Activated naive CD8-positive, alpha-beta T cell treated with anti-CD3 and anti-CD28 coated beads, Interleukin-2, amount 50 U/mL, for 16 hours (primary cell): ENCODE data around the gene SLC26A11.

ENCODE experiments used
- DNase-seq: peaks from one replicate; pipeline ENCODE4 v3.0.0-alpha.2; 2020; ENCODE audit warnings: low read depth, low spot score

Gene SLC26A11

DNA sequence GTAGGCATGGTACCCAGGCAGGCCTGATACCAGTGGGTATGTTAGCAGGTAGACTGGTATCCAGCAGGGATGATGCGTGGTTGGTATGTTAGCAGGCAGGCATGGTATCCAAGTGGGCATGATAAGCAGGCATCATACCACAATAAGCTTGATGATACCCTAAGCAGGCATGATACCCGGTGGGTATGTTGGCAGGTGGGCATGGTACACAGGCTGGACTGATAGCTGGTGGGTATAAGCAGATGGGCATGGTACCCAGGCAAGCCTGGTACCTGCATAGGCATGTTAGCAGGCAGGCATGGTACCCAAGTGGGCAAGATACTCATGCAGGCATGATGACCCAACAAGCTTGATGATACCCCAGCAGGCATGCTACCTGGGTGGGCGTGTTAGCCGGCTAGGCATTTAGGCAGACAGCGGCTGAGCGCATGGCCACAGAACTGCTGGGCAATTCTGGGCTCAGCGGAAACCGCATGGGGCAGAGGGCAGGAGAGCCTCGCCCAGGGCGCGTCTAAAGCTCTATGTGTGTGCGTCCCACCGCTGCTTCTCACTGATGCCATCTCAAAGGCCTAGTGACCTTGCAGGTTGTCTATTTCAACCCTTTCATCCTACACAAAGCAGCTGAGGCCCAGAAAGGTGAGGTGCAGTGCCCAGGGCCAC is 2.4 kb upstream of the SLC26A11 start:
- DNase-seq: no peak

- DNase-seq: no peak
Observed at GRCh38 chr17:80218391-80218790, 1.8 kb upstream of the SLC26A11 start.

DNA sequence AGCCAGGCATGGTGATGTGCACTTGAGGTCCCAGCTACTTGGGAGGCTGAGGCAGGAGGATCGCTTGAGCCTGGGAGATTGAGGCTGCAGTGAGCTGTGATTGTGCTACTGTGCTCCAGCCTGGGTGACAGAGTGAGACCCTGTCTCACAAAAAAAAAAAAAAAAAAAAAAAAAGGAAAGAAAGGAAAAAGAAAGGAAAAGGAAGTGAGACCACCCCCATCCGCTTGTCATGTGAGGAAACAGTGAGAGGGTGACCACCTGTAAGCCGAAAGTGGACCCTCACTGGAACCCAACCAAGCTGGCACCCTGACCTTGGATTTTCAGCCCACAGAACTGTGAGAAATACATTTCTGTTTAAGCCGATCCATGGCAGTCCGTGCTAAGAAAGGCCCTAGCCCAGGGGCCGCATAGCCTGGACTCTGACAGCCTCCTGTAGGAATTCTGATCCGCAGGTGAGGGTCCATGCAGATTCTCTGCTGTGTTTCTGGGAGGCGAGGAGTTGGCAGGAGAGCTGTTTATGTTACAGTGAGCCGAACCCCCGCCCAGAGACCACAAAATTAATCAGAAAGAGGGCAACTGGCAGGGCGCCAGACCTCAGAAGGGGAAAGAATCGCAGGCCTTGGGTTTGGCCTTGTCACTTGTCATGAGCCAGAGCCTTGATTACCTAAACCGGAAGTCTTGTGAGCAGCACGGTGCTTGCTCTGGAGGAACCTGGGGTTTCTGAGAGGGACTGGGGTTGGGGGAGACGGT is 1.0 kb upstream of the SLC26A11 start:
- peak; percentile 84 for DNase-seq

- no peak for DNase-seq
Observed at GRCh38 chr17:80219763-80220053, 519 bp upstream of the SLC26A11 start.

- DNase-seq: no peak
Observed at GRCh38 chr17:80220736-80221215, 549 bp downstream of the SLC26A11 start.

DNA sequence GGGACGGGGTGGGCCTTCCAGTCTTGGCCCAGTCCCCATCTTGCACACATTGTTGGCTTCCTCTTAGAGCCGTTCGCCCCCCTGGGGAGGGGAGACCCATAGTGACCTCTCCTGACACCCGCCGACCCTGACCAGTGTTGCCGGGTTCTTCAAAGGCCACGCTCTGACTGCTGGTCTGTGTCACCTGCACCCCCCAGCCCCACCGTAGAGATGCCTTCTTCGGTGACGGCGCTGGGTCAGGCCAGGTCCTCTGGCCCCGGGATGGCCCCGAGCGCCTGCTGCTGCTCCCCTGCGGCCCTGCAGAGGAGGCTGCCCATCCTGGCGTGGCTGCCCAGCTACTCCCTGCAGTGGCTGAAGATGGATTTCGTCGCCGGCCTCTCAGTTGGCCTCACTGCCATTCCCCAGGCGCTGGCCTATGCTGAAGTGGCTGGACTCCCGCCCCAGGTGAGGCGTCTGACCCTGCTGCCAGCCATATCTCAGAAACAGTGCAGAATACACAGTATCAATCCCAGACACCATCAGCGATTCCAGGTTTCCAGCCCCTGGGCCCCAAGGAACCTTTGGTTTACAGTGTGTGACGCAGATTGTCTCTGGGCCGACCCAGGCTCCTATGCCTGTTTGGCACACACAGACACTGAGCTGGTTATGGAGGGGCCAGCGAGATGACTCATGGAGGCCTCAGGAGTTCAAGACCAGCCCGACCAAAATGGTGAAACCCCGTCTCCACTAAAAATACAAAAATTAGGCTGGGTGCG is 1.3 kb downstream of the SLC26A11 start:
- no peak for DNase-seq

- DNase-seq: no peak
Observed at GRCh38 chr17:80222376-80223141, 2.3 kb downstream of the SLC26A11 start.

DNA sequence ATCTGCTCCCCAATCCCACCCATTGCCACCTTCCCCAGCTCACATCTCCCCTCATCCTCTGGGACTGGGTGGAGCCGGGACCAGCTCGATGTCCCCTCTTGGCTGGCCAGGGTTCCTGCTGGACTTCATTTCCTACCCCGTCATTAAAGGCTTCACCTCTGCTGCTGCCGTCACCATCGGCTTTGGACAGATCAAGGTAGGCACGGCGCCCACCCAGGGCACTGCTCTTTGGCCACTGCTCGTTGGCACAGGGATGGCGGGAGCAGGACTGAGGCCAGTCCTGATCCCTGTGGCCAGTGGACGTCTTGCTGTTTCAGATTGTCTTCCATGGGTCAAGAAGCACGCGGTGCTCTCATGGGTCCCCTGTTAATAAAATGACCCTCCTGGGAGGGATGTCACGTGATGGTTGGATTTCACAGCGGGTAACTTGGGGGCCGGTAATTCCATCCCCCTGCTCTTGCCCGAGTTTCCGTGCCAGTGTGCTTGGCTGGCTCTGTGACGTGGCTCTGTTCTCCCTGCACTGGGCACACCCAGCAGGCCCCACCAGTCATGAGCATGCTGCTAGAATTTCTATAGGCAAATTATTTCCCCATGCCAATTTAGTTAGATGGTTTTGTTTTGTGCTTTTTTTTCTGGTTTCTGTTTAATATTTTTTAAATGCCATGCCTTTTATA is 3.1 kb downstream of the SLC26A11 start:
- DNase-seq: no peak

DNA sequence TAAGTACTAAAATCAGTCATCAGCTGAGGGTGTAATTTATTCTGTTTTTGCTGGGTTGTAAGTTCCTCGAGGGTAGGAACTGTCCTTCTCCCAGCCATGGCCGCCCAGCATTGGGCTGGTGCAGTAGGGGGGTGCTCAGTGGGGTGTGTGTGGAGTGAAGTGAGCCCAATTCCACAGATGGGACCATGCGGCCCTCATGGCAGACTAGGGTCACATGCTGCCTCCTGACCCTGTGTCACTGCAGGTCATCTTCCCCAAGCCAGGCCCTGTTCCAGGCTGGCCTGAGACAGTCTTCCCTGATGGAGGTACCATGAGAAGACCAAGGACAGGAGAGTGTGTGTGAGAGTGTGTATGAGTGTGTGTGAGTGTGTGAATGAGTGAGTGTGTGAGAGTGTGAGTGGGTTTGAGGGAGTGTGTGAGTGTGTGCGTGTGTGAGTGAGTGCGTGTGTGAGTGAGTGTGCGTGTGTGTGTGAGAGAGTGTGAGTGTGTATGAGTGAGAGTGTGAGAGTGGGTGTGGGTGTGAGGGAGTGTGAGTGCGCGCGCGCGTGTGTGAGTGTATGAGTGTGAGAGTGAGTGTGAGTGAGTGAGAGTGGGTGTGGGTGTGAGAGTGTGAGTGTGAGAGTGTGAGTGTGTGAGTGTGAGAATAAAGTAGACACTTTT is 3.7 kb downstream of the SLC26A11 start:
- DNase-seq: no peak

GRCh38 chr17:80224683-80225082 is 4.5 kb downstream of the SLC26A11 start:
- DNase-seq: no peak

GRCh38 chr17:80225230-80225629 is 5.0 kb downstream of the SLC26A11 start:
- DNase-seq: no peak

- DNase-seq: no peak
Observed at GRCh38 chr17:80227156-80227555, 6.9 kb downstream of the SLC26A11 start.

GRCh38 chr17:80227666-80228065 is 7.4 kb downstream of the SLC26A11 start:
- DNase-seq: no peak

DNA sequence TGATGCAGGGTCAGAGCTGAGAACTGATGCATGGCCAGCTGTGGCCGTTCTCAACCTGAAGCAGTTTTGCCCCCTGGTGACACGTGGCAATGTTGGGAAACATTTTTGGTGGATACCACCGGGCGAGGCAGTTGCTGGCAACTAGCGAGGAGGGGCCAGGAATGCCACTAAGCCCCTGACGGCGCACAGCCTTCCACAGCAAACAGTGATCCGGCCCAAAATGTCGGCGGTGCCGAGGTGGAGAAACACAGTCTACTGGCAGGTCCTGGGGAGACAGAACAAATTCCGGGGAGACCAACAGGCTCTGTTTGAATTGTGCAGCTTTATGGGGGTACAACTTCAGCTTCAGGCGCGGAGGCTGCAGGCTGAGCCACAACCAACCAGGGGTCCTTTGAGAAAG is 8.2 kb downstream of the SLC26A11 start:
- no peak for DNase-seq

DNA sequence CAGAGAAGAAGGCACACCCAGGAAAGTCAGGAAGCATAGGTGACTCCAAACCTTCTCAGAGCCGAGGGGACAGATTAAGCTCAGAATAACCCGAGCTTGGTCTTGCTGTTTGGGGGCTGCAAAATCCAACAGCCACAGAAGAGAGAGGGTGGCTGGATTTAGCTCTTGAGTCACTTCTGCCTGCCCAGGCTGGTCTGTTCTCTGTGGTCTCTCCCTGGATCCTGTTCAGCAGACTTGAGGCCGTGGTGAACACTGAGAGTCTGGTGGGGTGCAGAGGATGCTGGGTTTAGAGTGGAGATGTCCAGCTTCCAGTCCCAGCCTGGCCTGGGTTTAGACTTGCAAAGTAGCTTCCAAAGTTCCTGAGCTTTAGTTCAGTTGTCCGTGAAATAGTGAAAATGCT is 8.8 kb downstream of the SLC26A11 start:
- DNase-seq: no peak

DNA sequence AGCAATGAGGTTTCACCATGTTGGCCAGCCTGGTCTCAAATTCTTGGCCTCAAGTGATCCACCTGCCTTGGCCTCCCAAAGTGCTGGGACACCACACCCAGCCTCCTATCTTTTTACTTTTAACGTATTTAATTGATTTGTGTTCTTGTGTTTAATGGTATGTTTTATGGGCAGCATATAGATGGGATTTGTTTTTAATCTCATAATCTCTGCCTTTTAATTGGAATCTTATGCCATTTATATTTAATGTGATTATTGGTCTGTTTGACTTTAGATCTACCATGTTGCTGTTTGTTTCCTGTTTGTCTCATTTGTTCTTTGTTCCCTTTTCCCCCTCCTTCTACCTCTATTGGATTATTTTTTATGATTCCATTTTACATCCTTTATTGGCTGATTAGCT is 12.2 kb downstream of the SLC26A11 start:
- no peak for DNase-seq

GRCh38 chr17:80233202-80233601 is 13.0 kb downstream of the SLC26A11 start:
- no peak for DNase-seq

DNA sequence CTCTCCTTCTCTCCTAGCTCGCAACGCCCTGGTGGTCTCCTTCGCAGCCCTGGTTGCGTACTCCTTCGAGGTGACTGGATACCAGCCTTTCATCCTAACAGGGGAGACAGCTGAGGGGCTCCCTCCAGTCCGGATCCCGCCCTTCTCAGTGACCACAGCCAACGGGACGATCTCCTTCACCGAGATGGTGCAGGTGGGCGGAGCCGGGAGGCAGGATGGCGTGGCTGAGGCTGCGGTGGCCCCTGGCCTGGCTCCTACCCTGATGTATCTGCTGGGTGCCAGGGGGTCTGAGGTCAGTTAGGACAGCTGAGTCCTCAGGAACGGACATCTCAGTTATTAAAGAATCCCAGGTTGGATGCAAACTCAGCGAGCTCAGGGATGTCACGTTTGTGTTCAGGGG is 16.7 kb downstream of the SLC26A11 start:
- no peak for DNase-seq

GRCh38 chr17:80237386-80237785 is 17.2 kb downstream of the SLC26A11 start:
- no peak for DNase-seq

DNA sequence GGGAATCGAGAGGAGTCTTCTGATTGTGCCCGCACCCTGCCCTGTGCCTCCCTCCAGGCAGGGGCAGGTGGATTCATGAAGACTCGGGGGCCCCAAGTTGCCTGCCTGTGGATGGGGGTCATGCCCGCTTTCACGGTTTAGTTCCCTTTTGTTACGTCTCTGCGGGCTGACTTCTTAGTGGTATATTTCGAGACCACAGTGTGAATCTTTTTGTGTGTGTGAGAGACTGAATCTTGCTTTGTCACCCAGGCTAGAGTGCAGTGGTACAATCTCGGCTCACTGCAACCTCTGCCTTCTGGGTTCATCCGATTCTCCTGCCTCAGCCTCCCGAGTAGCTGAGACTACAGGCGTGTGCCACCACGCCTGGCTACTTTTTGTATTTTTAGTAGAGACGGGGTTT is 22.3 kb downstream of the SLC26A11 start:
- DNase-seq: no peak
